ENCODE measurements around the gene CYB5R3. TPM values are rescaled to one million over a fixed set of nuclear protein-coding genes. Genes with fewer than 3 reads are reported as not detected.

CYB5R3 gene
- total RNA-seq: 32.9 TPM

DNA sequence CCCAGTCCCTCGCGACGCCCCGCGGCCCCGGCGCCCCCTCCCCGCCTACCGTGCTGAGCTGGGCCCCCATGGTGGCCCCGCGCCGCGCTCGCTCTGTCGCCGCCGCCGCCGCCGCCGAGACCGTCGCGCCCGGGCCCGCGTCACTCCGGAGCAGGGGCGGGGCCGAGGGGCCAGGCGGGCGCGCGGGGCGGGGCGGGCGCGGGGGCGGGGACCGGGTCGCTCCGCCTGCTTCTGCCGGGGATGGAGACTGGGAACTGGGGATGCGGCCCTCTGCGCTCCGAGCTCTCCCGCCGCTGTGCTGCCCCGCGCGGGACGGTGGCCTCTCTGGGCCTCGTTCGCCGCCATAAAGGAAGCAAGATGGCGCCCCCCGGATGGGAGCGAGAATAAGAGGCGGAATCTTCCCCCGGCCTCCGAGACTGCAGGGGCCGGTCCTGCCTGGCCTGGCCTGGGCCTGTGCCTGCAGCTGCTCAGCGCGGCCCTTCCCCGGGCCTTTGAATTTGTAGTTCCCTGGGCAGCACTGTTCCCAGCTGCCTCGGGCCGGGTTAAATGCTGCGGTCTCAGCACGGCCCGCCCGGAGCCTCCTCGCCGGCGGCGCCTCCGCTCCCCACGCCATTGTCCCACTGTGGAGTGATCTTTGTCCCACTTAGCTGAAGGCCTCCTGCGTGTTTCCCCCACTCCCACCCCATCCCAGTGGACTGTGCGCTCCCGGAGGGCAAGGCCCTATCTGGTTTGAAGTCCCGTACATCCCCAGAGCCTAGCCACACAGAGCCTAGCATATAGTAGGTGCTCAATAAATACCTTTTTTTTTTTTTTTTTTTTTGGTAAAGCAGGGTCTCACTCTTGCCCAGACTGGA is at the start of gene CYB5R3:
CYB5R3 (minus strand) TSS at position 147 of the 854 bp plus-strand sequence; CDS start at position 70, 77 bp downstream.
- peak; percentile 57 for DNase-seq

DNA sequence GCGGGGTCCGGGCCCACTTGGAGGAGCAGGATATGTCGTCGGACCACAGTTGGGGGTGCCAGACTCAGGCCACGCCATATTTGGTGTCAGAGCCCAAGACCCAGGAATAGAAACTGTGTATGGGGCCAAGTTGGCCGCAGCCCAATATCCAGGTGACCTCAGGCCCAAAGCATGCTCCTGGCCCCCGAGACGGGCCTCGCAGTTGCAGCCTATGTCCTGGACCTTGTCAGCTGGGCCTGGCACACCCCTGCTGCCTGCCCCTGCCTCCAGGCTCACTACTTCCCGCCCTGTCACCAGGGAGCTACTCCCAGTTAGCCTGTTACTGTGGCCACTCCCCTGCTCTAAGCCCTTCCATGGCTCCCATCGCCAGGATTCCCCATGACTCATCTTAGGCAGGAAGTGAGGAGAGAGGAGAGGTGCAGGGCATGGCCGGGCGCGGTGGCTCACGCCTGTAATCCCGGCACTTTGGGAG is 48.4 kb upstream of the CYB5R3 start:
- DNase-seq: peak; percentile 36

DNA sequence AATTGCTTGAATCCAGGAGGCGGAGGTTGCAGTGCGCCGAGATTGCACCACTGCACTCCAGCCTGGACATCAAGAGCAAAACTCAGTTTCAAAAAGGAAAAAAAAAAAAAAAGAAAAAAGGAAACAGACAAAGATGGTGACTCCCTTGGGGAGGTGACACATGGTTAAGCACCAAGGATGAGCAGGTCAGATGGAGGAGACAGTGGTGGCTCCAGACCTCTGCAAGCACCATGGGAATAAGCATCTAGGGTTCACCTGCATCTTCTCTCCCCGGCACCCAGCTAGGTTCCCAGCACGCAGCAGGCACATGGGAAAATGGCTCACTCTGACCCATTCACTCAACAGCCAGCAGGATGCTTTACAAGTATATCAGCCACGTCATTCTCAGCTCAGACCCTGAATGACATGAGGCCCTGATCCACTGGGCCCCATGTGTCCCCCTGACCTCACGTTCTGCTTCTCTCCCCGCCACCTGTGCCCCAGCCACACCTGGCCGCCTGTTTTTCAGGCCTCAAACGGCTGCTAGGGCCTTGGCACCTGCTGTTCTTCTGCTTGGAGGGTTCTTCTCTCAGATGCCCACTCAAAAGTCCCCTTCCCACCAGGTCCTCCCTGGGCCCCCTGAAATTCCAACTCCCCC is 47.3 kb upstream of the CYB5R3 start:
- no peak for DNase-seq

DNA sequence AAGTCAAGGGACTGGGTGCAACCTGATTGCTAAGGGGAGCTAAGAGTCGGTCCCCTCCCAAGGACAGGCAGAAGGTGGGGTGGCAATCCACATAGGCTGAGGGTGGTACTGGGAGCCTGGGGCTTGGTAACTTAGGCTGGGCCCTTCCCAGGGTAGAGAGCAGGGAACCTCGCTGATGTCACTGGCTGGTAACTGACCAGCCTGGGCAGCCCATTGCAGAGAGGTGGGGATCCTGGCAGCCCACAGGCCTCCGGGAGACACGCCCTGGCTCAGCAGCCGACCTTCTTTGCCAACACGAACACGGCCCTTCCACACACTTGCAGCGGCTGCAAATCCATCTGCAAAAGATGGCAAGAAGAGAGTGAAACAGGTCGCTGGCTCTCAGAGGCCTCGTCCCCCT is 46.1 kb upstream of the CYB5R3 start:
- no peak for DNase-seq

DNA sequence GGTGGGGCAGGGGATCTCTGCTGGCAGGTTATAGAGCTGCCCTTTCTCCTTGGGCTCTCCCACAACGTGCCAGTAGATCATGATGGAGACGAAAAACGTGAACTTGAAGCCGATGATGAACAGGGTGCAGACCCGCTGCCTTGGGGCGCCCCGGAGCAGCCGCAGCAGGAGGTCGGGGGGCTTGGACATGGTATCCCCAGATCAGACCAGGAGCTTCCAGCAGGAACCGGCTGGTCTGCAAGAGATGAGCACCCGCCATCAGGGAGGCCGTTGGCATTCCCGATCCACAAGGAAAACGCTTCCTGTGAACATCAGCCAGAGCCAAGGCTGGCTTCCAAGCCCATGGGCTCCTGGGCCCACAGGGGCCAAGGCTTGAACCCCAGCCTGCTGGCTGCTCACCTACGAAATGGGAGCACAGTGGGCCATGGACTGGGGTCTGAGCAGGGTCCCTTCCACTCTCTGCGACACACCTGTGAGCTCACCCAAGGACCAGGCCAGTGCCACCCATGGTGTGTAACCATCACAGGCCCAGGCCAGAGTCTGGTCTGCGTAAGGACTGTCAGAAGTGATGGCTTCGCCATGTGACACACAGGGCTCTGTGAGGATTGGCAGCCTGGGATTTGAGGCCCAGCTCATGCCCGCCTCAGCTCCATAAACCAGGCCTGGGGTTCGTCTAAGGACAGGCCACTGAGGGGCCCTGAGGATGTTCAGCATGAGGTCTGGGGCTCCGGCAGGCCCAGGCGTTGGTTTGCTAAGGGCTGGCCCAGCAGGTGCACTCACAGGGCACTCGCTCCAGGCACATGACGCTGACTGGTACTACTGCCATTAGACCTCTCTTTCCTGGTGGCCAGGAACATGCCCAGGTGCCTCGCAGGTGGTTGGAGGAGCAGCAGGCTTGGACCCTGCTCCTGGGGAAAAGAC is 44.8 kb upstream of the CYB5R3 start:
- DNase-seq: no peak

DNA sequence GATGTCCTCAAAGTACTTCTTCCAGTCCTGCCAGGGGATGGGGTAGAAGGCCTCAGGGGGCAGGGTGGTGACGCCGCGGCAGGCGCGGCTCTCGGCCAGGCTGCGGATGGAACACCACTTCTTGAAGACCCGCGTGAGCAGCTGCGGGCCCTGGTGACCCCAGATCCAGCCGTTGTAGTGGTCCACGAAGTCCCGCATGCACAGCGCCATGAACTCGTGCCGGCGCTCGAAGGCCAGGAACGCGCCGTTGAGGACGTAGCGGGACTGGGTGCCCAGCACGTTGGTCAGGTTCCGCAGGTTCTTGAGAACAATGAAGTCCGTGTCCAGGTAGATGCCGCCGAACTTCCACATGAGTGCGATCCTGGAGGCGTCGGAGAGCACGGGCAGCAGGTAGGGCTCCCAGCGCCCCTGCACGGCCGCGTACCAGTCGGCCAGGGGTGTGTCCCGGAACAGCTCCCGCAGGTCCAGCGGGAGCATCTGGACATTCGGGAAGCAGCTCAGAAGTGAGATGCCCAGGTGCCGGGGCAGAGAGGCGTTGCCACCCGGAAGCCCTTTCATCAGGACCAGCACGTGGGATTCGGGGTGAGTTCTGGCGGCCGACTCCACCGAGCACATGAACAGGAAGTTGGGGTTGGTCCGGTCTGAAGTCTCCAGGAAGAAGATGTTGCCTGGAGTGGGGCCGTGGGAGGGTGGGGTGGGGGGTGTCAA is 44.0 kb upstream of the CYB5R3 start:
- no peak for DNase-seq

DNA sequence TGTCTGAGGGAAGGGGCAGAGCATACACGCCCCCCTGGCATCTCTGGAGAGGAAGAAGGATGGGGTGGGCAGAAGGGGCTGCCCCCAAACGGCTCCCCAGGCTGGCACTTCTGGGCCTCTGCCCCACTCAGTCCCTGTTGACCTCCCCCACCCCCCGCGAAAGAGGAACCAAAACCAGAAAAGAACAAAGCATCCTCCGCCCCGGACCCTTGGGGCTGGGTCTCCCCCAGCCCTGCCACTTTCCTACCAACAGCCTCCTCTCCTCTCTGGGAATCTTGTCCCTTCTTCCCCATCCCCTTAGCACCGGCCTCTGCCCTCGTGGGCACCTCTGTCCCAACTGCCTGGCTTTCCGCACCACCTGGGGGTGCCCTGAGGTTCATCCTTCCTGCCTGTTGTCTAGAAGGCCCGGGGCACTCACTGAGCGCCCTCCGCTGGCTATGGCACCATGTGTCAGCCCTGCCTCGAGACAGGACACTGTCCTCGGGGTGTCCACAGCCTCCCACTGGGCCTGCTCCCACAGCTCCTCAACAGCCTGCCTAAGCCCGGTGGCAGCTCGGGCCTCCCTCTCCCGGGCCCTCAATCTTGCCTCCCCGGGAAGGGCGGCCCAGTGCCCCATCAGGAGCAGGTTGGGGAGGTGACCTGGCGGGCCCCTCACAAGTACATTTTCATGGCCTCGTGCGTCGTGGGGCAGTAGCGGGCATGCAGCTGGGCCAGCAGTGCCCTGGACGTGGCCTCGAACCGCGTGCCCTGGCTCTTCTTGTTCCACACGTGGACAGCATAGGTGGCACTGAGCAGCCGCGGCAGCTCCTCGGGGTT is 43.3 kb upstream of the CYB5R3 start:
- no peak for DNase-seq

DNA sequence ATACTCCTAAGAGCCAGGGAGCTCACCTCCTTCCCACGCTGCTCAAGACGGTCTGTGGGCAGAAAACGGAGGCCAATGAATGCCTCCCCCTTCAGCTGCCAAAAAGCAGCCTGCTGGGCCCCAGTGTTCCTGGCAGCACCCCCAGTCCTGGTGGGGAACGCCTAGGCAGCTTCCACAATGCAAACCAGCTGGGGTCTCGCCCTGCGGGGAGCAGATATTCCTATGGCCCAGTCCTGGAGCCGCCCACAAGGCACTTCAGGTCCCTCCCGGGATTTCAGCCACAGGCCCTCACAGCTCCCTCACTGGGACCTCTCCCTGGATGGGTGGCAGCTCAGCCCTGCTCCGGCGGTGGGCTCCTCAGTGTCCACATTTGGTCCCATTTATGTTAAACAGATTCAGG is 42.2 kb upstream of the CYB5R3 start:
- DNase-seq: no peak

DNA sequence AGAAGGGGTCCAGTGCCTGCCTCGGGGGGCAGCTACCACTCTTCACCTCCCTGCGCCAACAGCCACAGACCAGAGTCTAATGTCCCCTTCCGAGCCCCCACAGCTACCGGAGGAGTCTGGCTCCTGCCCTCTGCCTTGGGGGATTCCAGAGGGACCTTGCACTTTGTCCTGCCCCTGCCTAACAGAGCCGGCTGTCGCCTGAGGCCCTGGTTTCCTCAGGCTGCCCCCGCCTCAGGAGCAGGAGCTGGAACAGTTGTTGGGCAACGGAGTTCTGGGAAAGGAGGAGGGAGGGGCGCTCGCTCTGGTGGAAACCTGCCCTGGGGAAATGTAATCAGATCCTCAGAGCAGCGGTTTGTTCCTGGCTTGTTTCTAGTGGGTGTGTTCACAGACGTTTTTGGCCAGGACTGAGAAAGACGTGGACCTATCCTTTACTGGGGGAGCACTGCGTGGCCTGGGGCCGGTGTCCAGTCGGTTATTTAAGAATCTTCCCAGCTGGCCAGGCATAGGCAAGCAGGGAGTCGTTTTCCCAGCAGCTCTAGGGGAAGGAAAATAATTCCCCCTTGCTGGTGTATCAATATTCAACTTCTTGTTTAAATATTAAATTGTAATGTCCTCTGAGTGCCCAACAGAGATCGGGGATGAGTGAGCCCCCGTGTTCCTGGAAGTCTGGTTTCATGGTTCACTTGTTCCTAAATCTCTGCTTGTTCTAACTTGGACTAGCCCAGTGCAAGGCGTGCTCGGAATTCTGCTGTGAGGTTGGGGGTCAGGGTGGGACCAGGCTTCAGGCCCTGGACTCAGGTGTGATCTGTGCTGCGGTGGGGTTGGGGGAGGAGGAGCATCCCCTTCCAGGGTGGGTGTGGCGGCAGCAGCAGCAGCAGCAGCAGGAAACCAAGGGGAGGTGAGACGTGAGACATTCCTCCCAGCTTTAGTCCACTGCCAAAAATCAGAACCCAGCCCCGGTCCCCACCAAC is 39.3 kb upstream of the CYB5R3 start:
- peak; percentile 94 for DNase-seq

DNA sequence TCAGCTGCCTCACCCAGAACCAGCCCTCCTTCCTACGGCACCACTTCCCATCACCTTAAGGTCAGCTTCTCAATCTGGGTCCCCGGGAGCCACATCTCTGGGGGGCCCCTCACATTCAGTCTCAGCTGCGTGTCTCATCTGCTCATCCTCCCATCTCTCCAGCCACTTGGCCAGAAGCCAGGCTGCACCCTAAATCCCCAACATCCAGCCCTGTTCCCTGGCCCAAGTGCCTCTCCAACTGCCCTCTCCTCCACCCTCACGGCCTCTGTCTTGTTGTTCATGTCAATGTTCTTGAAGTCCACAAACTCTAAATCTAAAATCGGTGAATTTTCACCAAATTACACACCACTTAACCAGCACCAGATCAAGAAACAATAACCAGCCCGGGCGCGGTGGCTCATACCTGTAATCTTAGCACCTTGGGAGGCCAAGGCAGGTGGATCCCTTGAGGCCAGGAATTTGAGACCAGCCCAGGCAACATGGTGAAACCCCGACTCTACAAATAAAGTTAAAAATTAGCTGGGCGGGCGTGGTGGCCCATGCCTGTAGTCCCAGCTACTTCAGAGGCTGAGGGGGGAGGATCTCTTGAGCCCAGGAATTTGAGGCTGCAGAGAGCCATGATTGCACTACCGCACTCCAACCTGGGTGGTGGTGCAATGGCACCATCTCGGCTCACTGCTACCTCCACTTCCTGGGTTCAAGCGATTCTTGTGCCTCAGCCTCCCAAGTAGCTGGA is 37.7 kb upstream of the CYB5R3 start:
- no peak for DNase-seq

DNA sequence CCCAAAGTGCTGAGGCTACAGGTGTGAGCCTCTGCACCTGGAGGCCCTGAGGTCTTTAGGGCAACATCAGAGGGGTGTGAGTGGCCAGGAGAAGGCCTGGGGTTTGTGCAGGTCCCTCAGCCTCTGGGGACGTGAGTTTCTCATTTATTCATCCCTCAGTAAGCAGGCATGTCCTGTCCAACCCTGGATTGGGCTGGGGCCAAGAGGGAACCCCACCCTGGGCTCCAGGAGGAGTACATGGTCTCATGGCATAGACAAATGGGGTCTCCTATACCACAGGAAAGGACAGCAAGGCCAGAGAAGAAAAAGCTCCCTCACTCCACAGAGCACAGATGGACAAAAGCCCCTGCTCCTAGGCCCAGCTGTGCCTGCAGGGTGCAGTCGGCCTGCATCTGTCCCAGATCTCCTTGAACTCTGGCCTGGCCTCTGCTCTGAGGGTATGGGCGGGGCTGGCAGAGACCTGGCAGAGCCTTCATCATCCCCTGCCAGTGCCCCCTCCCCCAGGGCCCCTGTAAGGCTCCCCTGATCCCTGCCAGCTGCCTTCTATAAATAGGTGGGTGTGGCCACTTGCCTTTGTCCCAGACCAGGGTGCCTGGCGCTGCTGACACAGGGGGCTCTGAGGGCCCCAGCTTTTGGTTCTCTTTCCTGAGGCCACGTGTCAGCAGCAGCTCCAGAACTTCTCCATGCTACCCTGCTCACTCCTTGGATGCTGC is 36.9 kb upstream of the CYB5R3 start:
- DNase-seq: no peak

DNA sequence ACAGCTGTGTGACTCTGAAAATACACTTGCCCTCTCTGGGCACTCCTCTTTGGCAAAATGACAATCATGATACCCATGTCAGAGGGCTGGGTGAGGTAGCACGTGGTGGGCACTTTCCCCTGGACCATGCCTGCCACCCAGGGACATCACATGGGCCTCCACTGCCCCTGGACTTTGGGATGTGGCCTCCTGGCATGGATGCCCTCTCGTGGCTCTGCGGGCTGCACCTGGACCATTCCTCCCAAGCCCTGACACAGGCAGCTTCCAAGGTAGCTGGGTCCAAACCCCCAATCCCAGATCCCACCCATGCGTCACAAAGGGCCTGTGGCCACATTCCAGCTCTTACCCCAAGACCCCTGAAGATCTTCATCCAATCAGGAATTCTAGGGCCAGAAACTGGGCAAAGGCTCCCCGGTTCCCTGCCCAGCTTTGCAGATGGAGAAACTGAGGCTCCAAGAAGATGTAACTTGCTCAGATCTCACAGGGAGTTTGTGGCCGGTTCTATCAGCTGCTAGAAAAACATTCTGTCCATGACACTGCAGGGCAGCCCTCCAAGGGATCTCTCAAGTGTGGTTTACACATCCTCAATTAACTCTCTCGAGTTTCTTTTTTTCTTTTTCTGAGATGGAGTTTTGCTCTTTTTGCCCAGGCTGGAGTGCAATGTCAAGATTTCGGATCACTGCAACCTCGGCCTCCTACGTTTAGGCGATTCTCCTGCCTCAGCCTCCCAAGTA is 35.4 kb upstream of the CYB5R3 start:
- DNase-seq: no peak

DNA sequence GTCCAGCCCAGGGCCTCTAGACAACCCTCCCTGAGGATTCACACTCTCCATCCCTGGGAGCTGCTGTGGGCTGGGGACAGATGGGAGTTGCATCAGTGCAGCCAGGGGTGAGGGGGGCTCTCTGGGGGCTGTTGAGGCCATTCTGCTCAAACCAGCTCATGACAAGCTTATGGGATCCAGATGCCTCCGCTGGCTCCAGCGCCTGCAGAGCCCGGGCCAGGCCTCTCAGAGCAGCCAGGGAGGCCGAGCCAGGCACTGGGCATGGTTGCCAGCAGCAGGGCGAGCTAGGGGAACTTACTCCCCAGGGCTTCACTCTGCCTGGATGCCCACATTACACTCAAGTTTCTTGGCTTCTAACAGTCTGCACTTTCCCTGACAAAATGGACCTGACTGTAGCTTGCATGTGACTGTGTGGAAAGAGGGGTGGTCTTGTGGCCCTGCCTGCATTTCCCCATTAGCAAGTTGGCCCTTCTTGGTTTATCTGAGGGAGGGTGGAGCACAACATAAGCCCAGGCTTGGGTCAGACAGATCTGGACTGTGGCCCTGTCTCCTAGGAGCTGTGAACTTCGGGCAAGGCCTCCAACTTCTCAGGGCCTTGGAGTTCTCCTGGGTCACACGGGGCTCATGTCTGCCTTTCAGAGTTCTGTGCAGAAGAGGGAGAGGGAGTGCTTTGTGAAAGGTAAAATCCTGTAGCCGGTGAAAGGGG is 34.5 kb upstream of the CYB5R3 start:
- DNase-seq: no peak

DNA sequence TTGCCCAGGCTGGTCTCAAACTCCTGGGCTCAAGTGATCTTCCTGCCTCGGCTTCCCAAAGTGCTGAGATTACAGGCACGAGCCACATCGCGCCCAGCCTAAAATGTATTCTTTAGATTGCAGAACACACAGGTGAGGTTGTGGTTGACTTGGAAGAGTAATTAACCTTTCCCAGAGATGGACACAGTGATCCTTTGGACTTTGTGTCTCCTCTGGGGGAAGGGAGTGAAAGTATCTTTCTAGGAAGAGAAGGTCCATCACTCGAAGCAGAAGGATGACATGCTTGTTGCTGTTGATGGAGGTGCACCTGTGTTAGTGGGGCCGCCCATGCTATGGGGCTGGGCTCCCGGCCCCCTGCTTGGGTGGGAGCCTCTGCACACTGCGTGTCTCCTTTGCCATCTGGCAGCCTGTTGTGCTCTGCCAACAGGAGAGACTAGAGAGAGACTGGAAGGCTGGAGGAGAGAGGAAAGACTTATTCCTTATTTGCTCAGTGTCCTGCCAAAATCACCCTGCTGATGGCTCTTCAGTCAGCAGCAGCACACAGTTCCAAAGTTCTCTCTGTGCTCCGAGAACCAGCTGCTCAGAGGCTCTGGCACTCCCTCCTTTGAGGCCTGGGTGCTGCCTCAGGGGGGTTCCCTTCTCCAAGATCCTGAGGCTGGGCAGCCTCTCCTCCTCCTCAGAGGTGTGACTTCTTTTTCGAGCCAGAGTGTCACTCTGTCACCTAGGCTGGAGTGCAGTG is 33.1 kb upstream of the CYB5R3 start:
- DNase-seq: no peak

DNA sequence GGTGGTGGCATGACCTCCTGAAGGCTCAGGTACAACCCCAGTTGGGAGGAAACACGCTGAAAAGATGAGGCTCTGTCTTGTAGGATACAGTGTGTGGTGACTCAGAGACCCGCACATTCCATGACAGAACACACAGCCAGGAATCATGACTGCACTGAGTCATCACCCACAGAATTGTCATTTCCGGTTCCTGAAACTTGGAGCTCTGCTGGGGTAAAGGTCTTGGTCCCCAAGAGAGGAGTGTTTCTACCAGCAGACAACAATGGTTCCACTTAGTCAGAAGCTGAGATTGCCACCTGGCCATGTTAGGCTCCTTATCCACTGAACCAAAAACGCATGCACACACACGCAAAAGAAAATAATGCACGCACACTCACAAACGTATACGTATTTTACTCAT is 31.5 kb upstream of the CYB5R3 start:
- DNase-seq: no peak

DNA sequence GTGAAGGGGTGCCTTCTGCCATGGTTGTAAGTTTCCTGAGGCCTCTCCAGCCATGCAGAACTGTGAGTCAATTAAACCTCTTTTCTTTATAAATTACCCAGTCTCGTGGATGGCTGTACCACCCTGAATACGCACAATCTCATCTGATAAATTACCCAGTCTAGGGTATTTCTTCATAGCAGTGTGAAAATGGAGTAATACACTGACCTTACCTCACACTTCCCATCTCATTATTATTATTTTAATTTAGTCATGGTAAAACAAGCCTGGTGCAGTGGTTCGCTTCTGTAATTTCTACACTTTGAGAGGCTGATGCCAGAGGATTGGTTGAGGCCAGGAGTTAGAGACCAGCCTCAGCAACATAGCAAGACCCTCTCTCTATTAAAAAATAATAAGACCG is 30.5 kb upstream of the CYB5R3 start:
- no peak for DNase-seq

Data from skin of body (tissue), 2 donors.